MCF 10A (cell line): Measurements from ENCODE around the gene HPSE2. TPM values are rescaled to one million over a fixed set of nuclear protein-coding genes. Genes with fewer than 3 reads are reported as not detected.

Experiments
- BruUV-seq: library from RNA; stranded (reverse); fragments of 400-500 nt; replicated peaks from 2 replicates; lab custom pipeline; 2021; lab: Mats Ljungman, UMichigan
- CTCF ChIA-PET: fragments of 300-600 bp; sonication (Branson Sonifier 250); formaldehyde crosslinking; extraction: SDS; loops from one replicate; lab custom pipeline; 2021; ENCODE audit warnings: antibody characterized with exemption, inconsistent platforms; lab: Yijun Ruan, JAX
- POLR2A ChIA-PET: fragments of 300-600, 350-650 bp; sonication (Branson Sonifier 250); formaldehyde crosslinking; extraction: SDS; loops from one replicate; lab custom pipeline; 2020; ENCODE audit warnings: antibody characterized with exemption, inconsistent platforms; lab: Yijun Ruan, JAX
- DNase-seq: peaks from one replicate; pipeline ENCODE4 v3.0.0-alpha.2; 2018; ENCODE audit not compliant: unreplicated experiment
- H3K27ac Mint-ChIP-seq: one replicate; pipeline ENCODE4 v1.8.0; 2022; ENCODE audit warnings: mild to moderate bottlenecking, low read depth, mixed read lengths; ENCODE audit not compliant: unreplicated experiment
- H3K27me3 Mint-ChIP-seq: one replicate; pipeline ENCODE4 v1.8.0; 2022; ENCODE audit warnings: mixed read lengths; ENCODE audit not compliant: insufficient read depth, unreplicated experiment
- H3K36me3 Mint-ChIP-seq: one replicate; pipeline ENCODE4 v1.8.0; 2022; ENCODE audit warnings: mild to moderate bottlenecking, moderate library complexity, mixed read lengths; ENCODE audit not compliant: insufficient read depth, unreplicated experiment
- H3K4me1 Mint-ChIP-seq: one replicate; pipeline ENCODE4 v1.8.0; 2022; ENCODE audit warnings: mixed read lengths; ENCODE audit not compliant: insufficient read depth, unreplicated experiment
- H3K4me3 Mint-ChIP-seq: one replicate; pipeline ENCODE4 v1.8.0; 2022; ENCODE audit warnings: mild to moderate bottlenecking, moderate library complexity, mixed read lengths; ENCODE audit not compliant: unreplicated experiment
- H3K9me3 Mint-ChIP-seq: one replicate; pipeline ENCODE4 v1.8.0; 2022; ENCODE audit warnings: mixed read lengths; ENCODE audit not compliant: unreplicated experiment
- intact Hi-C: fragments of 100-400 bp; cut with micrococcal nuclease; formaldehyde crosslinking; loops from 2 replicates; pipeline ENCODE4 v1.14.1; 2022
- total RNA-seq: library from RNA; stranded (reverse); gene quantifications from 2 replicates; pipeline ENCODE4 v1.2.3, GENCODE V29; 2022
- TF ChIP-seq, protein P1 (sequence below): fragments of 200-600 bp; IDR thresholded peaks from one replicate; pipeline ENCODE4 v1.8.0; 2022; ENCODE audit warnings: antibody characterized with exemption, mild to moderate bottlenecking; ENCODE audit not compliant: unreplicated experiment

Gene HPSE2
- total RNA-seq, 1 experiment from 2014 or later, result not detected

DNA sequence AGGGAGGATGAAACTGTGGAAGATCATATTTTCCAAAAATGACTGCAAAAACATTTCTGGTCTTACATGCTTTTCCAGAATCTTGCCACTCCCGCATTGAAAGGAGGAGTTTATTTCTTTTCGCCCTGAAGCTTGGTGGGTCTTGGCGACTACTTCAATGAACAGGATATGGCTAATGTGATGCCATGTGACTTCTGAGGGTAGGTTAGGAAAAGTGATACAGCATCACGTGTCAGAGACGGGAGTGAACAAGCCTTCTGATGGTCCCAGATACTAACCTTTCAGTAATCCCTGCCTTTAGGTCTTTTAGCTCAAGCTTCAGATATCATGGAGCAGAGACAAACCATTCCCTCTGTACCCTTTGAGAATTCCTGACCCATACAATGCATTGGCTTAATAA, 596.7 kb downstream of the HPSE2 start:
- H3K4me3 Mint-ChIP-seq, result no peak overlapping the region
- CTCF ChIA-PET, result interaction anchor here (1.0 kb wide), 1 partner anchor 10 kb away, joined by 4 read pairs; no protein-coding TSS in a partner anchor
- POLR2A ChIA-PET, result interaction anchor here (1.0 kb wide), 1 partner anchor 505 kb away, joined by 3 read pairs; the partner anchor contains the start of gene R3HCC1L
- DNase-seq, result no peak
- no peaks in the 10 kb centered on the region for H3K36me3 Mint-ChIP-seq
- H3K4me1 Mint-ChIP-seq, result no peaks in the 10 kb centered on the region
- H3K27ac Mint-ChIP-seq, result no peak overlapping the region
- TF ChIP-seq, protein P1, sequence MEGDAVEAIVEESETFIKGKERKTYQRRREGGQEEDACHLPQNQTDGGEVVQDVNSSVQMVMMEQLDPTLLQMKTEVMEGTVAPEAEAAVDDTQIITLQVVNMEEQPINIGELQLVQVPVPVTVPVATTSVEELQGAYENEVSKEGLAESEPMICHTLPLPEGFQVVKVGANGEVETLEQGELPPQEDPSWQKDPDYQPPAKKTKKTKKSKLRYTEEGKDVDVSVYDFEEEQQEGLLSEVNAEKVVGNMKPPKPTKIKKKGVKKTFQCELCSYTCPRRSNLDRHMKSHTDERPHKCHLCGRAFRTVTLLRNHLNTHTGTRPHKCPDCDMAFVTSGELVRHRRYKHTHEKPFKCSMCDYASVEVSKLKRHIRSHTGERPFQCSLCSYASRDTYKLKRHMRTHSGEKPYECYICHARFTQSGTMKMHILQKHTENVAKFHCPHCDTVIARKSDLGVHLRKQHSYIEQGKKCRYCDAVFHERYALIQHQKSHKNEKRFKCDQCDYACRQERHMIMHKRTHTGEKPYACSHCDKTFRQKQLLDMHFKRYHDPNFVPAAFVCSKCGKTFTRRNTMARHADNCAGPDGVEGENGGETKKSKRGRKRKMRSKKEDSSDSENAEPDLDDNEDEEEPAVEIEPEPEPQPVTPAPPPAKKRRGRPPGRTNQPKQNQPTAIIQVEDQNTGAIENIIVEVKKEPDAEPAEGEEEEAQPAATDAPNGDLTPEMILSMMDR, result no peak
- no peaks in the 10 kb centered on the region for H3K27me3 Mint-ChIP-seq
- intact Hi-C loops, result no loop called here
- H3K9me3 Mint-ChIP-seq, result no peaks in the 10 kb centered on the region
- no TSS peak for BruUV-seq

GRCh38 chr10:98636921-98637329, 598.7 kb downstream of the HPSE2 start:
- H3K4me1 Mint-ChIP-seq, result no peaks in the 10 kb centered on the region
- no peaks in the 10 kb centered on the region for H3K9me3 Mint-ChIP-seq
- ChIA-PET POLR2A (interaction anchor here (0.5 kb wide), 1 partner anchor 46 kb away, joined by 3 read pairs; no protein-coding TSS in a partner anchor), CTCF (no interaction called here)
- no peaks in the 10 kb centered on the region for H3K27me3 Mint-ChIP-seq
- no peak overlapping the region for H3K4me3 Mint-ChIP-seq
- no peak overlapping the region for H3K27ac Mint-ChIP-seq
- TF ChIP-seq, protein P1, result no peak
- BruUV-seq, result no TSS peak
- H3K36me3 Mint-ChIP-seq, result no peaks in the 10 kb centered on the region
- intact Hi-C loops, result no loop called here
- no peak for DNase-seq

DNA sequence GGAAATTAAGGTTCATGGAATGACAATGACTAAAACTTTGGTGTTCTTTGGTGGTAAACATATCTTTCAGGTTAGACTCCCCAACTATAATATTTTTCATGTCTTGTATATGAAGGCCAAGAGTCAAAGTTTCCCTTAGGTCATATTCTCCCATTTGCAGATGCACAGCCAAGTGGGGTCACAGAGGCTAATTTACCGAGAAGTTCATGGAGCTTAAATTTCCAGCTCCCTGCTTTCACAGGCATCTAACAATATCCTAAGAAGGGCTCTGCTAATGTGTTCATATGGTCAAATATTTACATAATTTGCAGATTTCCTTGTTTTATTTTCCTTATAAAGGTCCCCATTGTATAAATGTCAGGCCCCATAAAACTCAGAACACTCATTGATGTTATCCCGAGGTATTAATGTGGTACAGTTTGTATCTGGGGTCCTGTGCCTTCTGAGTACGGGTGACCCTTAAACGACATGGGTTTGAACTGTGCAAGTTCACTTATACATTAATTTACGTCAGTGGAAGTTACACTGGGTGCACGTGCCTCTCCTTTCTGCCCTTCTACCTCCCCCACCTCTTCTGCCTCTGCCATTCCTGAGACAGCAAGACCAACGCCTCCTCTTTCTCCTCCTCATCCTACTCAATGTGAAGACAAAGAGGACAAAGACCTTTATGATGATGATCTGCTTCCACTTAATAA, 603.0 kb downstream of the HPSE2 start:
- Mint-ChIP-seq H3K4me1 (no peaks in the 10 kb centered on the region), H3K27me3 (no peaks in the 10 kb centered on the region), H3K36me3 (no peaks in the 10 kb centered on the region), H3K4me3 (no peak overlapping the region), H3K27ac (no peak overlapping the region), H3K9me3 (no peaks in the 10 kb centered on the region)
- intact Hi-C loops, result no loop called here
- BruUV-seq, result no TSS peak
- ChIA-PET CTCF (interaction anchor here (0.7 kb wide), 1 partner anchor 57 kb away, joined by 3 read pairs; no protein-coding TSS in a partner anchor), POLR2A (no interaction called here)
- DNase-seq, result no peak
- TF ChIP-seq, protein P1, result no peak

GRCh38 chr10:98628206-98628605, 607.4 kb downstream of the HPSE2 start:
- no peak overlapping the region for H3K4me3 Mint-ChIP-seq
- H3K27ac Mint-ChIP-seq, result no peak overlapping the region
- intact Hi-C loops, result no loop called here
- TF ChIP-seq, protein P1, result no peak
- BruUV-seq, result no TSS peak
- no peaks in the 10 kb centered on the region for H3K4me1 Mint-ChIP-seq
- CTCF ChIA-PET, result interaction anchor here (1.4 kb wide), 1 partner anchor 14 kb away, joined by 3 read pairs; no protein-coding TSS in a partner anchor
- peaks cover 4% of the 10 kb centered on the region for H3K27me3 Mint-ChIP-seq
- no peak for DNase-seq
- POLR2A ChIA-PET, result no interaction called here
- H3K36me3 Mint-ChIP-seq, result no peaks in the 10 kb centered on the region
- H3K9me3 Mint-ChIP-seq, result no peaks in the 10 kb centered on the region
